Esophagus squamous epithelium (tissue), 5 donors: Measurements from ENCODE around the gene TYRO3. TPM values are rescaled to one million over a fixed set of nuclear protein-coding genes. Genes with fewer than 3 reads are reported as not detected.
A peak's percentile ranks its signal among the peaks of the same experiment; 100 is the strongest.

Experiments
- DNase-seq: peaks from one replicate; lab custom pipeline; 2025; lab: John Stamatoyannopoulos, UW
- H3K27ac ChIP-seq, 4 donors: fragments of 200-600 bp; sonication (generic); one replicate each; pipeline ENCODE4 v1.5.1; 2016 to 2019; ENCODE audit warnings: mild to moderate bottlenecking in 1 of 4
- H3K27me3 ChIP-seq, 4 donors: fragments of 200-600 bp; sonication (generic); 1 replicate in 3 of 4; 2 replicates in 1 of 4; pipeline versions ENCODE4 v1.5.1 to v1.6.0; 2017 to 2021; ENCODE audit warnings: antibody characterized with exemption in 1 of 4
- H3K36me3 ChIP-seq, 3 donors: fragments of 200-600 bp; sonication (generic); one replicate each; pipeline ENCODE4 v1.5.1; 2016 to 2019
- H3K4me1 ChIP-seq, 3 donors: fragments of 200-600 bp; sonication (generic); one replicate each; pipeline ENCODE4 v1.5.1; 2017 to 2019
- H3K4me3 ChIP-seq, 4 donors: fragments of 200-600 bp; sonication (generic); 1 replicate in 3 of 4; 2 replicates in 1 of 4; pipeline ENCODE4 v1.5.1; 2016 to 2019; ENCODE audit warnings: mild to moderate bottlenecking in 2 of 4, moderate library complexity in 1 of 4
- H3K9me3 ChIP-seq, 3 donors: fragments of 200-600 bp; sonication (generic); one replicate each; pipeline ENCODE4 v1.5.1; 2016 to 2019
- POLR2A ChIP-seq, 4 donors: fragments of 450-650 bp; IDR thresholded peaks; one replicate each; pipeline ENCODE4 v1.6.1; 2017; ENCODE audit warnings: antibody characterized with exemption in 4 of 4, mild to moderate bottlenecking in 4 of 4, moderate library complexity in 3 of 4
- WGBS, 2 donors: methylation state at CpG; one replicate each; pipeline ENCODE4 v1.1.5; 2018; 5-methylcytosine and 5-hydroxymethylcytosine counted together
- intact Hi-C: fragments of 100-400 bp; cut with DNase I; formaldehyde crosslinking; loops from one replicate; pipeline ENCODE4 v1.15.0; 2022
- total RNA-seq, 4 donors: library from RNA; depleted of rRNA; stranded (reverse); fragments of >200 nt; gene quantifications; one replicate each; pipeline ENCODE4 v1.1.0, GENCODE V29; 2016
- TF ChIP-seq, protein P1 (sequence below), 6 experiments: fragments of 450-650 bp in 4 of 6; fragments of 200-600 bp in 2 of 6; sonication (generic) in 2 of 6; IDR thresholded peaks; one replicate each; pipeline ENCODE4 v1.5.1; 2016 to 2019; ENCODE audit warnings: antibody characterized with exemption in 6 of 6, mild to moderate bottlenecking in 4 of 6, moderate library complexity in 4 of 6
- donor health status: DM: yes; HTN: yes; CAD: no.

The TYRO3 gene
- 10 to 100 TPM in 3 of 4 donors, 1 to 10 TPM in 1; 6.5 to 16.9 (median 11.2) TPM for total RNA-seq

DNA sequence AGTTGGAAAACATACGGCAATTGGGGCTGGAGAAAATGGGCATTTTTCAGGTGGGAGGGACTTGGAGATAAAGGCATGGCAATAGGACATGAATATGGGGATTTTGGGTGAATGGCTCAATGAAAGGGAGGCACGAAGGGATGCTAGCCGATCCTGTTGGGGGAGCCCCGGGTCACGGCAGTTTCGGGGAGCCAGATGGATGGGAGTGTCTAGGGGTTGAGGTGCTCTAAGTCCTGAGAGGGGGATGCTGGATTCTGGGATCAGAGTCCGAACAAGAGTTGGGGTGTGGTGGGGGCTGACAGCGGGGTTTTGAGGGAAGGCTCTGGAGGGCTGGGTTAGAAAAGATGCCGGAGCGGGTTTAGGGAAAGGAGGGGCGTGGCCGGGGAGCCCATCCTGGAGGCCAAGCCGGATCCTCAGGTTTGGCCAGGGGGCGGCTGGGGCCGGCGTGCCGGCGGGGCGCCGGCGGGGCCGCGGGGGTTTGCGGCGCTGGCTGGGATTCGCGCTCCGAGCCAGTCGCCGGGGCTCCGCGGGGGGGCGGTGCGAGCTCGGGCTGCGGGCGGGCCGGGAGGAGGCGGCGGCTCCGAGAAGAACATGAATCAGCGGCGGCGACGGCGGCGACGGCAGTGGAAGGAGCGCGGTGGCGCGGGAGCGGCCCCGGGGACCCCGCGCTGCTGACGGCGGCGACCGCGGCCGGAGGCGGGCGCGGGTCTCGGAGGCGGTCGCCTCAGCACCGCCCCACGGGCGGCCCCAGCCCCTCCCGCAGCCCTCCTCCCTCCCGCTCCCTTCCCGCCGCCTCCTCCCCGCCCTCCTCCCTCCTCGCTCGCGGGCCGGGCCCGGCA, at the start of gene TYRO3:
Gene TYRO3, plus strand, starts transcription at position 813 of the 839 bp plus-strand sequence. CDS start 46 bp downstream, outside the sequence.
- Histone ChIP-seq H3K9me3 (no peaks in the 10 kb centered on the region), H3K4me3 (peak within 1 kb of the TSS; percentile 58 to 91 (median 74)), H3K27ac (peak within 1 kb of the TSS; percentile 45 to 84 (median 75)), H3K36me3 (peaks cover 0 to 25% (median 0%) of the 10 kb centered on the region in 3 donors), H3K27me3 (no peaks in the 10 kb centered on the region), H3K4me1 (peaks cover 15 to 44% (median 26%) of the 10 kb centered on the region in 3 donors)
- 1 to 9% methylated on average over 12 to 13 of the region's 81 CpGs for WGBS, 2 donors
- no peak for DNase-seq
- intact Hi-C loops, result no loop called here
- peak in 2 of 4 donors; percentile 12 to 30 for TF ChIP-seq POLR2A (IDR thresholded peaks at IDR 0.05)
- TF ChIP-seq, protein P1, sequence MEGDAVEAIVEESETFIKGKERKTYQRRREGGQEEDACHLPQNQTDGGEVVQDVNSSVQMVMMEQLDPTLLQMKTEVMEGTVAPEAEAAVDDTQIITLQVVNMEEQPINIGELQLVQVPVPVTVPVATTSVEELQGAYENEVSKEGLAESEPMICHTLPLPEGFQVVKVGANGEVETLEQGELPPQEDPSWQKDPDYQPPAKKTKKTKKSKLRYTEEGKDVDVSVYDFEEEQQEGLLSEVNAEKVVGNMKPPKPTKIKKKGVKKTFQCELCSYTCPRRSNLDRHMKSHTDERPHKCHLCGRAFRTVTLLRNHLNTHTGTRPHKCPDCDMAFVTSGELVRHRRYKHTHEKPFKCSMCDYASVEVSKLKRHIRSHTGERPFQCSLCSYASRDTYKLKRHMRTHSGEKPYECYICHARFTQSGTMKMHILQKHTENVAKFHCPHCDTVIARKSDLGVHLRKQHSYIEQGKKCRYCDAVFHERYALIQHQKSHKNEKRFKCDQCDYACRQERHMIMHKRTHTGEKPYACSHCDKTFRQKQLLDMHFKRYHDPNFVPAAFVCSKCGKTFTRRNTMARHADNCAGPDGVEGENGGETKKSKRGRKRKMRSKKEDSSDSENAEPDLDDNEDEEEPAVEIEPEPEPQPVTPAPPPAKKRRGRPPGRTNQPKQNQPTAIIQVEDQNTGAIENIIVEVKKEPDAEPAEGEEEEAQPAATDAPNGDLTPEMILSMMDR (IDR thresholded peaks at IDR 0.05), result no peak

DNA sequence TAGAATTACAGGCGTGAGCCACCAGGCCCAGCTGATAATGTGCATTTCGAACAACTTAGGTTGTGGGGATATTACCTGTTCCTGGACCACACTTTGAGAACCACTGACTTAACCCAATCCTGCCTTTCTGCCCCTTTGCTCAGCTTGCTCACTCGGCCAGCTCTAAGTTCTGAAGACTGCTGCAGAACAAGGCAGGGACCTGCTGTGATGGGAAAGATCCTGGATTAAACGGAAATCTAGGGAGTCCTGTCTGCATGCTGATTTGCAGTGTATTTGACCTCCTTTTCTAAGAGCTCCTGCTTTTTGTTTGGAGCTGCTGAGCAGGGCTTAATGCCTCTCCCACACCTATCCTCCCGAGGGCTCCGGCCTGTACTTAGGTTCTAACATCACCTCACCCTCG, 48.3 kb upstream of the TYRO3 start:
- intact Hi-C loops, result no loop called here
- Histone ChIP-seq H3K4me1 (peaks cover 21 to 42% (median 27%) of the 10 kb centered on the region in 3 donors), H3K27ac (no peak overlapping the region), H3K4me3 (peak overlapping the region in 2 of 4 donors; percentile 43 to 60), H3K9me3 (no peaks in the 10 kb centered on the region), H3K36me3 (no peaks in the 10 kb centered on the region), H3K27me3 (peaks cover 7 to 78% (median 21%) of the 10 kb centered on the region in 4 donors)
- DNase-seq, result no peak
- 64 to 75% methylated on average over 5 to 6 of the region's 7 CpGs for WGBS, 2 donors
- TF ChIP-seq POLR2A (IDR thresholded peaks at IDR 0.05), result no peak
- TF ChIP-seq, protein P1 (IDR thresholded peaks at IDR 0.05), result no peak

DNA sequence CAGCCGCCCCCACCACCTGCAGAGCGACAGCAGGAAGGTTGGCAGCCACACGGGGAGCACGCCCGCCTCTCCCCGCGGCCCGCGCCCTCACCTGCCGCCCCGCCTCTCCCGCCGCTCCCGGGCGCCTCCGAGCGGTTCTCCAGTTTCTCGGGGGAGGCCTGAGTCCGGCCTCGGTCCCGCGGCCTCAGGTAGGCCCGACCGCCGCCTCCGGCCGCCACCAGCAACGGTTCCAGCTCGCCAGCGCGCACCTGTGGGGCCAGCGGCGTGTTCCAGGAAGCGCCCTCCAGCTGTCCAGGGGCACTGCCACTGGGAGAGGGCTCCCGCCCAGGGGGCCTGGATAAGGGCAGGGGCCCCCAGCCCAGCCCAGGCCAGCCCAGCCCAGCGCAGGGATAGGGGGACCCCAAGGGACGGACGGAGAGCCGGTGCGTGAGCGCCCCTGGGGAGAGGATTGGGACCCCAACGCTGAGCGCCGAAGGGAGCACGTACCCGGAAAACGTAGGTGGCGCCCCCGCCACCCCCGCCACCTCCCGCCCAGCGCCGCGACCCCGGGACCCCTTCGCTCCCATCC, 47.6 kb upstream of the TYRO3 start:
- Histone ChIP-seq H3K4me3 (peak overlapping the region; percentile 12 to 60 (median 40)), H3K4me1 (peaks cover 21 to 42% (median 27%) of the 10 kb centered on the region in 3 donors), H3K9me3 (no peaks in the 10 kb centered on the region), H3K27ac (no peak overlapping the region), H3K27me3 (peaks cover 7 to 71% (median 21%) of the 10 kb centered on the region in 4 donors), H3K36me3 (no peaks in the 10 kb centered on the region)
- WGBS, 2 donors, result no CpG with 5 or more reads among the region's 56 CpGs
- no peak for TF ChIP-seq POLR2A (IDR thresholded peaks at IDR 0.05)
- TF ChIP-seq, protein P1 (IDR thresholded peaks at IDR 0.05), result no peak
- intact Hi-C loops, result no loop called here
- no peak for DNase-seq

DNA sequence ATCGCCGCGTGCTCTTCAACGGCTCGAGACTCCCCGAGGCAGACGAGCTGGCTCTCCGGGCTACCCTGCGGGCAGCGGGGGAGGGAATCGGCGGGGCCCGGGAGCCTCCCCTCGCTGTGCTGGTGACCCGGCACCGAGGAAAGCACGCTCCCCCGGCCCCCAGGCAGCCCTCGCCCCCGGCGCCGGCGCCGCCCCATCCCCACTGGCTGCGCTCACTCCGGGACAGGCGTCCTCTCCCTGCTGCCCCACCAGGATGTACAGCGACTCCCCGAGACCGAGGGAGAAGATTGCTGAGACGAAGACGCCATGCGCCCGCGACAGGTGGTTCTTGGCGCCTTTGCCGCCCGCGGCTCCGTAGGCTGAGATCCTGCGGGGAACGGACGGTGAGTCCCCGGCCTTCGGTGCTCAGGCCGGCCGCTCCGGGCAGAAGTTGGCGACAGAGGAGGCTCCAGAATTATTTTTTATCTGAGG, 47.1 kb upstream of the TYRO3 start:
- peaks cover 21 to 42% (median 27%) of the 10 kb centered on the region in 3 donors for H3K4me1 ChIP-seq
- TF ChIP-seq, protein P1 (IDR thresholded peaks at IDR 0.05), result no peak
- TF ChIP-seq POLR2A (IDR thresholded peaks at IDR 0.05), result no peak
- no peaks in the 10 kb centered on the region for H3K9me3 ChIP-seq
- whole genome bisulfite sequencing, 2 donors, result no CpG with 5 or more reads among the region's 49 CpGs
- H3K27ac ChIP-seq, result no peak overlapping the region
- peak overlapping the region; percentile 12 to 60 (median 40) for H3K4me3 ChIP-seq
- intact Hi-C loops, result no loop called here
- H3K27me3 ChIP-seq, result peaks cover 7 to 68% (median 21%) of the 10 kb centered on the region in 4 donors
- no peak for DNase-seq
- no peaks in the 10 kb centered on the region for H3K36me3 ChIP-seq
